Activated T-cell treated with anti-CD3 and anti-CD28 coated beads, Interleukin-2, amount 50 U/mL, for 72 hours (primary cell): ENCODE measurements around the gene FEV. TPM values are rescaled to one million over a fixed set of nuclear protein-coding genes. Genes with fewer than 3 reads are reported as not detected.

Source experiments
- ATAC-seq, 2 donors: fragments of 150-1000 bp; cut with Tn5 transposase; replicated peaks in 1 of 2; 2 replicates each; pipeline ENCODE4 v1.10.0; 2021; ENCODE audit warnings: moderate library complexity in 2 of 2, mild to moderate bottlenecking in 1 of 2
- DNase-seq, 2 donors: peaks; one replicate each; pipeline ENCODE4 v3.0.0; 2021 to 2022; ENCODE audit warnings: mixed read lengths in 1 of 2
- H3K27ac Mint-ChIP-seq: one replicate; pipeline ENCODE4 v1.8.0; 2022; ENCODE audit warnings: mild to moderate bottlenecking, moderate library complexity, mixed read lengths
- H3K27me3 Mint-ChIP-seq: one replicate; pipeline ENCODE4 v1.8.0; 2022; ENCODE audit warnings: low read depth, mixed read lengths
- H3K36me3 Mint-ChIP-seq, 2 donors: one replicate each; pipeline ENCODE4 v1.8.0; 2022; ENCODE audit warnings: mixed read lengths in 2 of 2, mild to moderate bottlenecking in 1 of 2; ENCODE audit not compliant: insufficient read depth in 2 of 2
- H3K4me1 Mint-ChIP-seq: one replicate; pipeline ENCODE4 v1.8.0; 2022; ENCODE audit warnings: low read depth, mixed read lengths
- H3K4me3 Mint-ChIP-seq, 2 donors: one replicate each; pipeline ENCODE4 v1.8.0; 2022; ENCODE audit warnings: mild to moderate bottlenecking in 2 of 2, mixed read lengths in 2 of 2, moderate library complexity in 2 of 2
- H3K9me3 Mint-ChIP-seq, 2 donors: one replicate each; pipeline ENCODE4 v1.8.0; 2022; ENCODE audit warnings: mixed read lengths in 2 of 2
- total RNA-seq, 2 donors: library from RNA; stranded (reverse); gene quantifications; one replicate each; pipeline ENCODE4 v1.2.3, GENCODE V29; 2022

FEV gene
- total RNA-seq, 2 donors from 2014 or later, result not detected

DNA sequence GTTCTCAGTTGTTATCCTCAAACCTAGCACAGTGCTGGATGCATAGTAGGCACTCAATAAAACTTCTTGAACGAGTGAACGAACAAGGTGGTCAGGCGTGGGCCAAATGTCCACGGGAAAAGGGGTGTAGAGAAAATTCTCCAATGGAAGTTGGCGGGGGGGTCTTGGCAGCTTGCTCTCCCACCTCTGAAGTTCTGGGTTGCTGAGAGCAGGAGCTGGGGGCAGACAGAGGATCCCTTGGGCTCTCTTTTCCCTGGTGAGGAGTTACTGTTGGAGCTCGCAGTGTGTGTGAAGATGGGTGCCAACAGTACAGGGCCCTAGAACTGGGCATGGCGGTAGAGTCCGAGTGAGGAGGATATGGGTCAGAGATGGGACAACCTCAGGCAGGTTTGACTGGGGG is 10.6 kb upstream of the FEV start:
- H3K4me1 Mint-ChIP-seq, result peaks cover 18% of the 10 kb centered on the region
- DNase-seq, result no peak
- H3K9me3 Mint-ChIP-seq, result no peaks in the 10 kb centered on the region
- H3K27ac Mint-ChIP-seq, result no peak overlapping the region
- H3K36me3 Mint-ChIP-seq, result no peaks in the 10 kb centered on the region
- peak overlapping the region in 1 of 2 donors; percentile 39 for H3K4me3 Mint-ChIP-seq
- peaks cover 80% of the 10 kb centered on the region for H3K27me3 Mint-ChIP-seq
- ATAC-seq, result peak; percentile 22 to 23

GRCh38 chr2:218993345-218994315 is 8.6 kb upstream of the FEV start, which contains the start of gene CRYBA2:
TSS of gene CRYBA2 (minus strand) at chr2:218993422. CDS start at chr2:218993176, 246 bp downstream.
- DNase-seq (no peak), ATAC-seq (peak; percentile 21 to 35)
- Mint-ChIP-seq H3K27me3 (peaks cover 86% of the 10 kb centered on the region), H3K4me1 (peaks cover 18% of the 10 kb centered on the region), H3K27ac (no peak within 1 kb of the TSS), H3K9me3 (no peaks in the 10 kb centered on the region), H3K36me3 (no peaks in the 10 kb centered on the region), H3K4me3 (peak within 1 kb of the TSS; percentile 50)

GRCh38 chr2:218992703-218993344 is 7.8 kb upstream of the FEV start:
- Mint-ChIP-seq H3K9me3 (no peaks in the 10 kb centered on the region), H3K4me3 (peak overlapping the region in 1 of 2 donors; percentile 42), H3K27me3 (peaks cover 83% of the 10 kb centered on the region), H3K36me3 (no peaks in the 10 kb centered on the region), H3K27ac (no peak overlapping the region), H3K4me1 (peaks cover 11% of the 10 kb centered on the region)
- DNase-seq (no peak), ATAC-seq (peak; percentile 8 to 12)

- Mint-ChIP-seq H3K27me3 (peaks cover 83% of the 10 kb centered on the region), H3K4me1 (peaks cover 11% of the 10 kb centered on the region), H3K9me3 (no peaks in the 10 kb centered on the region), H3K36me3 (no peaks in the 10 kb centered on the region), H3K4me3 (no peak overlapping the region), H3K27ac (no peak overlapping the region)
- ATAC-seq (no peak), DNase-seq (no peak)
Measured at GRCh38 chr2:218992196-218992595, 7.2 kb upstream of the FEV start.

- peaks cover 11% of the 10 kb centered on the region for H3K4me1 Mint-ChIP-seq
- H3K4me3 Mint-ChIP-seq, result no peak overlapping the region
- H3K9me3 Mint-ChIP-seq, result no peaks in the 10 kb centered on the region
- H3K27me3 Mint-ChIP-seq, result peaks cover 84% of the 10 kb centered on the region
- no peaks in the 10 kb centered on the region for H3K36me3 Mint-ChIP-seq
- no peak overlapping the region for H3K27ac Mint-ChIP-seq
- no peak for DNase-seq
- no peak for ATAC-seq
Measured at GRCh38 chr2:218991674-218992168, 6.7 kb upstream of the FEV start.

DNA sequence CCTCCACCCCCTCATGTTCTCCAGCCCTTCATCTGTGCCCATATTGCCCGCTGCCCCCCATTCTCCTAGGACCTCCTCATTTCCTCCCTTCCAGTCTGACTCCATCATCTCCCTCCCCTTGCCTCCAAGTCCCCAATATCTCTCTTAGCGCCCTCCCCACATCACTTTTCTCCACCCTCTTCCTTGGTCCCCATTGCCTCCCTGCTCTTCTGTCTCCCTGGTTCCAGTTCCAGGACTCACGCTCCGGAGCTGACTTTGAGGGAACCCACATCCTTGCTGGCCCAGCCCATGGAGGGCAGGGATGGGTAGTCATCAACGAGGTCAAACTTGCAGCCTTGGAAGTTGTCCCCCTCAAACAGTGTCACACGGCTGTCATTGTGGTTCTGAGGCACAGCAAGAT is 5.6 kb upstream of the FEV start:
- H3K27me3 Mint-ChIP-seq, result peaks cover 86% of the 10 kb centered on the region
- no peak for ATAC-seq
- no peaks in the 10 kb centered on the region for H3K36me3 Mint-ChIP-seq
- H3K4me3 Mint-ChIP-seq, result no peak overlapping the region
- DNase-seq, result no peak
- H3K4me1 Mint-ChIP-seq, result peaks cover 3% of the 10 kb centered on the region
- no peak overlapping the region for H3K27ac Mint-ChIP-seq
- H3K9me3 Mint-ChIP-seq, result no peaks in the 10 kb centered on the region

DNA sequence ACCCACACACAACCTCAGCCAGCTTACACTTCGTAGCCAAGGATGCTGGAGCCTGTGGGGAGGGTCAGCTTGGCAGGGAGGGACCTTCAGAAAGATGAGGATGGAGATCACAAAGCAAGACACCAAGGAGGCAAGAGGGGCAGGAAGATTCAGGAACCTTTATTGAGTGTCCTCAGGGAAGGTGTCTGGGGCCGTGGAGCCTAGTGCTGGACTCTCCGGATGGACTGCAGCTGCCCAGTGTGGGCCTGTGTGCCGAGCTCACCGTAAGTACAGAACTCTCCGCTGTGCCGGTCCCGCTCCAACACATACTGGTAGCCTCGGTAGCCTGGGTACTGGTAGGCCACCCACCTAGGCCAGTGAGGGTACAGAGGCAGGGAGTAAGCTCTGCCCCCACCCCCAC is 5.1 kb upstream of the FEV start:
- no peak for DNase-seq
- H3K4me1 Mint-ChIP-seq, result no peaks in the 10 kb centered on the region
- no peak overlapping the region for H3K27ac Mint-ChIP-seq
- H3K36me3 Mint-ChIP-seq, result no peaks in the 10 kb centered on the region
- H3K27me3 Mint-ChIP-seq, result peaks cover 83% of the 10 kb centered on the region
- no peaks in the 10 kb centered on the region for H3K9me3 Mint-ChIP-seq
- no peak for ATAC-seq
- H3K4me3 Mint-ChIP-seq, result no peak overlapping the region

GRCh38 chr2:218988650-218989049 is 3.7 kb upstream of the FEV start:
- no peak overlapping the region for H3K27ac Mint-ChIP-seq
- DNase-seq (no peak), ATAC-seq (no peak)
- H3K9me3 Mint-ChIP-seq, result no peaks in the 10 kb centered on the region
- H3K36me3 Mint-ChIP-seq, result no peaks in the 10 kb centered on the region
- peaks cover 6% of the 10 kb centered on the region for H3K4me1 Mint-ChIP-seq
- H3K27me3 Mint-ChIP-seq, result peaks cover 79% of the 10 kb centered on the region
- H3K4me3 Mint-ChIP-seq, result no peak overlapping the region

- Mint-ChIP-seq H3K4me1 (peaks cover 10% of the 10 kb centered on the region), H3K27ac (no peak overlapping the region)
Measured at GRCh38 chr2:218988164-218988563, 3.2 kb upstream of the FEV start.

DNA sequence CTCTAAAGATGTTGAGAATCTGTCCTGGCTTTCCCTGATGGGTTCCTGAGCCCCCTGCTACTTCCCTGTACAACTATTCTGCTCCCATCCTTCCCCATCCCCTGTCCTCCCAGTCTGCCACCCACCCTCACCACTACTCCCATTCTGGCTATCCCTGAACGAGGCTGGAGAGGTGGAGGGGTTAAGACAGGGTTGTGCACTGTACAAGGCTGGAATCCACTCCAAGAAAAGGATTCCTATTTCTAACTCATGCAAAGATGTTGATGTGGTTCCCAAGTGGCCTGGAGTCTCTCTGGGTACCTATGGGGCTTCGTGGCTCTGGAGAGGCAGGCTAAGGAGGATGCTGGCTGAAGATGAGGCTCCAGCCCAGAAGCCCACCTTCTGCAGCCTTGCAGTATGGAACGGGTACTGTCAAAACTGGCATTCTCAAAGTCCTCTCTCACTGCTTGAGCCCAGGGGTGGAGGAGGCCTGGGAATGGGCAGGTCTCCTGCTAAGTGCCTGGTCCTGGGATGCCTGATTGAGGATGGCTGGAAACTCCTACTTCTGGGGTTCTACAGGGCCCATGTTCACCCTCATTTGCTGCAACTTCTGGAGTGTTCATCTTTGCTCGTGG is 1.3 kb upstream of the FEV start:
- Mint-ChIP-seq H3K36me3 (no peaks in the 10 kb centered on the region), H3K9me3 (no peaks in the 10 kb centered on the region), H3K27ac (no peak overlapping the region), H3K4me1 (peaks cover 14% of the 10 kb centered on the region), H3K27me3 (peaks cover 88% of the 10 kb centered on the region), H3K4me3 (no peak overlapping the region)
- ATAC-seq (no peak), DNase-seq (no peak)

More at GRCh38 chr2:218988164-218988563, 3.2 kb upstream of the FEV start:
- Mint-ChIP-seq H3K36me3 (no peaks in the 10 kb centered on the region), H3K27me3 (peaks cover 83% of the 10 kb centered on the region), H3K4me3 (no peak overlapping the region), H3K9me3 (no peaks in the 10 kb centered on the region)
- DNase-seq (no peak), ATAC-seq (no peak)

GRCh38 chr2:218985325-218986091 is 524 bp upstream of the FEV start:
- Mint-ChIP-seq H3K27ac (no peak overlapping the region), H3K4me3 (peak overlapping the region in 1 of 2 donors; percentile 14), H3K4me1 (peaks cover 20% of the 10 kb centered on the region), H3K9me3 (no peaks in the 10 kb centered on the region), H3K27me3 (peaks cover 87% of the 10 kb centered on the region), H3K36me3 (no peaks in the 10 kb centered on the region)
- DNase-seq (no peak), ATAC-seq (no peak)

GRCh38 chr2:218984239-218985020 is 554 bp downstream of the FEV start:
- DNase-seq, result no peak
- Mint-ChIP-seq H3K27me3 (peaks cover 83% of the 10 kb centered on the region), H3K4me3 (peak overlapping the region; percentile 15 to 43), H3K9me3 (no peaks in the 10 kb centered on the region), H3K36me3 (no peaks in the 10 kb centered on the region), H3K4me1 (peaks cover 30% of the 10 kb centered on the region), H3K27ac (no peak overlapping the region)
- no peak for ATAC-seq
